GM19395 (cell line): ENCODE data around the gene ARL14EP.

Source experiments
- ATAC-seq: cut with Tn5 transposase; IDR thresholded peaks from one replicate; pipeline ENCODE4 v1.9.1; 2021; ENCODE audit warnings: mild to moderate bottlenecking, moderate library complexity; ENCODE audit not compliant: unreplicated experiment

The ARL14EP gene

DNA sequence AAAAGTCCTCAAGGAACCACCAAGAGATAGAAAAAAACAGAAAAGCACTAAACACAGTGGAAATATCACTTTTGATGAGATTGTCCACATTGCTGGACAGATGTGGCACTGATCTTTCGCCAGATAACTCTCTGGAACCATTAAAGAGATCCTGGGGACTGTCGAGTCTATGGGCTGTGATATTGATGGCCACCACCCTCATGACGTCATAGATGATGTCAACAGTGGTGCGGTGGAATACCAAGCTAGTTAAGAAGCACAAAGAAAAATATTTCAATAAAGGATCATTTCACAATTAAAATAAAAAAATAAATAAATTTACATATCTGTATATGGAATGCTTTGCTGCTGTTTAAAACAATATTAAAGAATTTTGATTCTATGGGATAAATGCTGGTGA is 45.5 kb downstream of the ARL14EP start:
- no peak for ATAC-seq

DNA sequence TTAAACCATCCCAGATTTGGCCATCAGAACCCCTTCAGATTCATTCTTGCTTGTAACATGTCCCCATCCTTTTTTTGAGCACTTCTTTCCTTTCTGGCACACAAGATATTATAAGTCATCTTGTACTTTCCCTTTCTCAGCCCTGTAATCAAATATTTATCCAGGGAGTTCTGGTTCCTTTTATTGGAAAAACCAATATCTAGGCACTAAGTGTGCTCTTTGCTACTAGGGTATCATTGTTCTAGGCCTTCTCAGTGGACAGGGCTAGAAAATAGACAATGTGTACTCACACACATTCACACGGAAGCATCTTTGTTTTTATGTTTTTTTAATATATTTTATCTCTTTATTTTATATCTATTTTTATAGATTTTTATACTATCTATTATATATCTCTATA is 47.3 kb downstream of the ARL14EP start:
- ATAC-seq, result no peak

DNA sequence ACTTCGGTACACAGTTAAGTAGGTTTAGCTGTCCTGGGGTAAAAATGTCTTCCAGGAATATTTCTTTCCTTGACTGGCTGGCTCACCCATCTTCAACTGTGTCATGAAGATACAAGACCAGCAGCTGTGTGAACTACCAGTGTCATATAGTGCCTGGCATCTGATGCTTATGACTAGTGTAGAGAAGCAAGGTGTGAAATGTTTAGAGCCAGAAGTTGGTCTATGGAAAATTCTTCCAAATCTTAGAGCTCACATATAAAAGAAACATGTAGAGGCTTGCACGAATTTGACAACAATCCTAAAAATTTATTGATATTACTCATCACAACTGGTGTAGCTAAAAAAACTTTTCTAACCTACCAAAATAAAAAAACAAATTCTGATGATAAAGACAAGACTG is 54.4 kb downstream of the ARL14EP start:
- ATAC-seq, result no peak

DNA sequence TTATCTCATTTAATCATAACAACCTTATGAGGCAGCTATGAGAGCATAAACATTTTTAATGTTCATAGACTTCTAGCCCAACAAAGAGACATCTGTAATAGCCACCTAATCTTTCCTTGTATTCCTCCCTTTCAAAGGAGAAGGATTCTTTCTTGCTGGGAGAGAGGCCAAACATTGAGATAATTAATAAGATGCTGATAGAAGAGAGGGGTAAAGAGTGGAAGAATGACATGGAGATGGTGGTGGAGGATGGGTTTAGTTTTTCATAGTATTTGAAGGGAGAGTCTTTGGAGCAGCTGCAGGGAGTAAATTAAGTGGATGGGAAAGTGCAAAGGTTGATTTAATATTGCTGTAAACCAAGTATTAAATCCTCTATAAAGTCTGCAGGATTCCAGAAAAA is 57.9 kb downstream of the ARL14EP start:
- no peak for ATAC-seq

DNA sequence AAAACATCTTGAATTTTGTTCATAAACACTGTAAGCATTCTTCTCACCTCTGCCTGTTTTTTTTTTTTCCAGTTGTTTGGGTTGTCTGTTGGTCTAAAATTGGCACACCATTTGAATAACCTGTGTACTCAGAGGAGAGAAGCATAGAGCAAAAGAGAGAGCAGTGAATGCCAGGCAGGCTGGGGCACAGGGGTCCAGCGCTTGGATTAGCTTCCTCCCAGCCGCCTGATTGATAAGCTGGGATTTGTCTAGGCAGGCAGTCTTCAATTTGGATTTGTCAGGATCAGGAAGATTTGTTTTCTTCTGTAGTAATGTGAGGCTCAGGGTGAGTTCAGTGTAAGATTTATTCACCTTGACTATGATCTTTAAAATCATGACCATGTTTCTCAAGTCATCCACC is 59.0 kb downstream of the ARL14EP start:
- ATAC-seq, result no peak
